ENCODE results near the gene HEBP1.

GRCh38 chr12:12979731-12980259 lies 20.3 kb downstream of the HEBP1 start:
- TF ChIP-seq CTCF (IDR thresholded peaks at IDR 0.05) (no peak), TCF7L2 (IDR thresholded peaks at IDR 0.05; ENCODE audit: low read depth, low read length) (no peak), POLR2AphosphoS5 (IDR thresholded peaks at IDR 0.05; ENCODE audit: low read depth, low read length) (no peak)
